NCI-H2196 treated with DMSO at 0.1 percent for 48 hours (cell line): ENCODE measurements around the gene PTMA.

ENCODE experiments used
- DNase-seq: peaks from one replicate; lab custom pipeline; 2025; ENCODE audit not compliant: unreplicated experiment; lab: John Stamatoyannopoulos, UW

Gene PTMA

GRCh38 chr2:231674587-231675338 is 33.6 kb upstream of the PTMA start:
- no peak for DNase-seq

- no peak for DNase-seq
These were observed 32.1 kb upstream of the PTMA start for GRCh38 chr2:231676243-231676642.

GRCh38 chr2:231677632-231678104 is 30.7 kb upstream of the PTMA start:
- DNase-seq: peak; percentile 78

- DNase-seq: peak; percentile 94
These were observed 28.4 kb upstream of the PTMA start for GRCh38 chr2:231679908-231680284.

- DNase-seq: peak; percentile 95
These were observed 27.9 kb upstream of the PTMA start for GRCh38 chr2:231680285-231680991.

GRCh38 chr2:231680992-231681852 is 27.1 kb upstream of the PTMA start:
- DNase-seq: peak; percentile 96

- DNase-seq: no peak
These were observed 25.6 kb upstream of the PTMA start for GRCh38 chr2:231682603-231683291.

- no peak for DNase-seq
These were observed 24.8 kb upstream of the PTMA start for GRCh38 chr2:231683292-231684235.

- peak; percentile 92 for DNase-seq
These were observed 23.8 kb upstream of the PTMA start for GRCh38 chr2:231684314-231685223.

GRCh38 chr2:231685349-231686191 is 22.8 kb upstream of the PTMA start:
- DNase-seq: peak; percentile 23

GRCh38 chr2:231686192-231687100 is 21.9 kb upstream of the PTMA start:
- no peak for DNase-seq

GRCh38 chr2:231687133-231687852 is 21.0 kb upstream of the PTMA start:
- peak; percentile 82 for DNase-seq

GRCh38 chr2:231687961-231688360 is 20.4 kb upstream of the PTMA start:
- no peak for DNase-seq

- no peak for DNase-seq
These were observed 19.6 kb upstream of the PTMA start for GRCh38 chr2:231688719-231689118.

- no peak for DNase-seq
These were observed 19.0 kb upstream of the PTMA start for GRCh38 chr2:231689124-231689893.
